ENCODE measurements around the gene PHYKPL.
"Not testable (repeated sequence)": the region's sequence is repeated elsewhere in the genome, so short reads cannot be mapped to it uniquely, and the experiment has no call there.

The PHYKPL gene

DNA sequence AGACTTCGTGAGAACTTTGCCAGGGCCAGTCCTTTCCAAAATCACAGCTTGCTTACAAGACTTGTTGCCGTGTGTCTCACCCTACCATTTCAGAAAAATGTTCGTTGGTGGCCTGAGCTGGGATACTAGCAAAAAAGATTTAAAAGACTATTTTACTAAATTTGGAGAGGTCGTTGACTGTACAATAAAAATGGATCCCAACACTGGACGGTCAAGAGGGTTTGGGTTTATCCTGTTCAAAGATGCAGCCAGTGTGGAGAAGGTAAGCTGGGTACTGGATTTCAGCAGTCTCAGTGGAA, 26.9 kb downstream of the PHYKPL start:
- no peak for DNase-seq

GRCh38 chr5:178204935-178205748, 27.5 kb downstream of the PHYKPL start:
- DNase-seq: peak; percentile 88

GRCh38 chr5:178204182-178204934, 28.2 kb downstream of the PHYKPL start, which contains the start of gene HNRNPAB:
HNRNPAB (plus strand) TSS chr5:178204533; CDS start chr5:178204838, 305 bp downstream.
- peak; percentile 98 for DNase-seq

DNA sequence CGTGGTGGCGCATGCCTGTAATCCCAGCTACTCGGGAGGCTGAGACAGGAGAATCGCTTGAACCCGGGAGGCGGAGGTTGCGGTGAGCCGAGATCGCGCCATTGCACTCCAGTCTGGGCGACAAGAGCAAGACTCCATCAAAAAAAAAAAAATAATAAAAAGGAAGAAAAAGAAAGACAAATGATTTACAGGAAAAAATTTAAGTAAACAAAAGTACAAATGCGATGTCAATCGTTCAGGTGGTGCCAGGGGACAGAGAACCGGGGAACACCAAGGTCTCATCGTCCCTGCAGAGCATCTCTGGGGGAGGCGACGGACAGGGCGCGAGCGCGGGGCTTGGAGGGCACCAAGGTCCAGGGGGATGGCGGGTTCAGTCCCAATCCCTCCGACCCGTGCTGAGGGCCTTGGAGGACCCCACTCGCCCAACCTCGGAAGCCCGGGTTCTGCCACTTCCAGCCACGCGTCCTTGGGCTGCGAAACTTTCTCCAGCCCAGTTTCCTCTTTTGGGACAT, 28.9 kb downstream of the PHYKPL start:
- no peak for DNase-seq

GRCh38 chr5:178202541-178202940, 30.1 kb downstream of the PHYKPL start:
- no peak for DNase-seq

DNA sequence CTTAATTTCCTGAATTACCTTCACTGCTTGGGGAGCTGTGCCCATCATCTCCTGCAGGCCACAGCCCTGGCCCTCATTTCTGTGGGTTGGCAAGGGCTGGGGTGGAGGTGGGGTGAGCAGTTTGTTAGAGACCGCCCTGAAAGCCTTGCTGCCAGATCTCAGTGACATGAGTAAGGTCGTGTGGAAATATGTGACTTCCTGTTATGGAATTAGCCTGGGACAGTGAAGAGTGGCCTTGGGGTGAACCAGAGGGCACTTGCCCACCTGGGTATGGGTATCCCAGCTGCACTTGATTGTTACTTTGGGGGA, 30.7 kb downstream of the PHYKPL start:
- DNase-seq: peak; percentile 47

GRCh38 chr5:178201221-178201926, 31.2 kb downstream of the PHYKPL start:
- DNase-seq: no peak

- no peak for DNase-seq
Observed at GRCh38 chr5:178199581-178200434, 32.8 kb downstream of the PHYKPL start.

DNA sequence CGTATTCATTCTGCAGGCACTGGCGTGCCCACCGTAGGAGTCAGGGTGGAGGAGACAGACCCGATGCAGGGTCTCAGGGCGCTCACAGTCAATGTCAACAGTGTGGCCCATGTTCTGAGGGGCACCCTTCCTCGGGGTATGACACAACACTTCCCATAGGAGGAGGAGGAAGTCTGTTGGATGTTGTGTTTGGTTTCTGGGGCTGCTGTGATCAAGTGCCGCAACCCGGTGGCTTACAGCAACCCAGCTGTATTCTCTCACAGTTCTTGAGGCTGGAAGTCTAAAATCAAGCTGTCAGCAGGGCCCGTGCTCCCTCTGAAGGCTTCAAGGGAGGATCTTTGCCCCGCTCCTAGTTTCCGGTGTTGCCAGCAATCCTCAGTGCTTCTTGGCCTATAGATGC, 33.9 kb downstream of the PHYKPL start:
- DNase-seq: no peak

- not testable (repeated sequence) for DNase-seq
Observed at GRCh38 chr5:178198151-178198550, 34.5 kb downstream of the PHYKPL start.

GRCh38 chr5:178196986-178197385, 35.6 kb downstream of the PHYKPL start:
- no peak for DNase-seq

GRCh38 chr5:178196281-178196812, 36.3 kb downstream of the PHYKPL start:
- no peak for DNase-seq

- DNase-seq: peak; percentile 21
Observed at GRCh38 chr5:178194026-178194425, 38.6 kb downstream of the PHYKPL start.

- DNase-seq: no peak
Observed at GRCh38 chr5:178193251-178193809, 39.3 kb downstream of the PHYKPL start.

GRCh38 chr5:178192787-178193186, 39.8 kb downstream of the PHYKPL start:
- no peak for DNase-seq

DNA sequence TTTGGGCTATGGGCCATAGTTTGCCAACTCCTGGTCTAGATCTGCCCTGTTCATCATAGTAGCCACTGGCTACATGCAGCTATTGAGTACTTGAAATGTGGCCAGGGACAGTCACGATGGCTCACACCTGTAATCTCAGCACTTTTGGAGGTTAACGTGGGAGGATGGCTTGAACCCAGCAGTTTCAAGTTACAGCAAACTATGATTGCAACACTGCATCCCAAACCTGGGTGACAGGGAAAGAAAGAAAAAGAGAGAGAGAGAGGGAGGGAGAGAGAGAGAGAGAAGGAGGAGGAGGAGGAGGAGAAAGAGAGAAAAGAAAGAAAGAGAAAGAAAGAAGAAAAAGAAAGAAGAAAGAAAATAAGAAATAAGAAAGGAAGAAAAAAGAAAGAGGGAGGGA, 40.4 kb downstream of the PHYKPL start:
- DNase-seq: no peak

DNA sequence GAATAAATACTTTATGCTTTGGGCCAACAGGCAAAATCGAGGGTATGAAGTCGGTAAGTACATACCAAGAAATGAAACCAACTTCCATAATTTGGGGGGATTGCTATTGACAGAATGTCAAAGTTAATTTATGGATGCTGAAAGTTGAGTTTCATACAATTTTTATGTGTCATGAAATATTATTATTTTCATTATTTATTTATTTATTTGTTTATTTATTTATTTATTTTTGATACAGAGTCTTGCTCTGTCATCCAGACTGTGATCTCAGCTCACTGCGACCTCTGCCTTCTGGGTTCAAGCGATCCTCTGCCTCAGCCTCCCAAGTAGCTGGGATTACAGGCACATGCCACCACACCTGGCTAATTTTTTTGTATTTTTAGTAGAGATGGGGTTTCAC, 40.9 kb downstream of the PHYKPL start:
- DNase-seq: no peak

DNA sequence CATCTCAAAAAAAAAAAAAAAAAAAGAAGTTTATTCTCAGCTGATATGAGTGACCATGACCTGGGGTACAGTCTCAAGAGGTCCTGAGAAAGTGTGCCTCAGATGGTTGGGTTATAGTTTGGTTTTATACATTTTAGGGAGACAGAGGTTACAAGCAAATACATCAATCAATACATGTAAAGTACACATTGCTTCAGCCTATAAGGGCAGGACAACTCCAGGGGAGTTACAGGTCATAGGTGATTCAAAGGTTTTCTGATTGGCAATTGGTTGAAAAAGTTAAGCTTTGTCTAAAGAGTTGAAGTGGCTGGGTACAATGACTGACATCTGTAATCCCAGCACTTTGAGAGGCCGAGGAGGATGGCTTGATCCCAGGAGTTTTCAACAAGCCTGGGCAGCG, 43.2 kb downstream of the PHYKPL start:
- no peak for DNase-seq

DNA sequence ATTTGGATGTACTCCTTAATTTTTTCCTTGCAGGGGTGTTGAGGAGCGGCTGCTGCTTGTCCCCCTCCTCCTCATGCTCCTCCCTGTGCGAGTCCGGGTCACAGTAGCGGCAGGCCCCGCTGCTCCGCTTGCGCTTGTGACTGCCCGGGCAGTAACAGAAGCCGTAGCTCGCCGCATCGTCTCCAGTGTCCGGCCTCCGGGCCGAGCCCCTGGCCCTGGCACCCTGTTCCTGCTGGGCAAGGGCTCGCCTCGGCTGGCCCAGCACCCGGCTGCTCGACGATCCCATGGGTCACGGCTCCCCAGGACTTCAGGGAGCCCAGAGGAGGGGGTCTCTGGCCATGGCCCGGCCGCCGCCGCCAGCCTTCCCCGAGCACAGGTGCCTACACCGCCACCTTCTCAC, 45.6 kb downstream of the PHYKPL start, which contains the start of gene GMCL2:
Gene GMCL2 (minus strand): TSS at position 358 of the 400 bp plus-strand sequence. CDS start 72 bp downstream, at position 286.
- no peak for DNase-seq

- DNase-seq: peak; percentile 25
Observed at GRCh38 chr5:178186427-178186826, 46.2 kb downstream of the PHYKPL start.

DNA sequence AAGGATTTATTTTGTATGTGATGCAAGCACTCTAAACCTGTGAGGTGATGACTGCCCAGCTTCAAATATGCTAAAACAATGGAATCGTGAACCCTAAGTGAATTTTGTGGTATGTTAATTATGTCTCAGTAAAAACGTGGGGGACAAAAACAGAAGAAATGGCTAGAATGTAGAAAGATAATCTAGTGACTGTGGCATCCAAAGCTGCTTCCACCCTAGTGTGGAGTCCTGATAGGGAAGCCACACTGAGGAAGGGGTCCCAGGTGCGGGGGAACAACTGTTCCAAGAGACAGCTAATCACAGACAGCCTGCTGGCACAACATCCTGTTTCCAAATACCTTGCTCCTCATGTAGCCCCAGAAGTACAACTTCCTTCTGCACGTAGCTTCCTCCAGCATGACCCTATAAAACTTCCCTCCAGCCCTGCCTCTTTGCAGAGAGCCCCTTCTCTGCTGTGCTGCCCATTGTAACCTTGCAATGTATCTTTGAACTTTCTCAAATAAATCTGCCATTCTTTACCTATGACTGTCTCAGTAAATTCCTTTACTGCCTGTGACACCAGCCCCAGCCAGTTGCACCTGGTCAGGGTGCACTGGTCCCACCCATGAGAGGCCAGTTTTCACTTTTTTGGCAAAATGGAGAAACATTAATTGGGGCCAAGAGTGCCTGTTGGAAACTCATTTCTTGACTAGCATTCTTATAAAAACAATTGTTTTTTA, 50.3 kb downstream of the PHYKPL start:
- DNase-seq: no peak

Measured in suppressor macrophage treated with lipopolysaccharide for 4 hours (primary cell).